Activated CD8-positive, alpha-beta memory T cell treated with anti-CD3 and anti-CD28 coated beads, Interleukin-2, amount 50 U/mL, for 48 hours (primary cell): Measurements from ENCODE around the gene ABCC6.
"Not testable (repeated sequence)": the region's sequence is repeated elsewhere in the genome, so short reads cannot be mapped to it uniquely, and the experiment has no call there.

Experiments used
- DNase-seq: peaks from one replicate; pipeline ENCODE4 v3.0.0-alpha.2; 2020

Gene ABCC6

DNA sequence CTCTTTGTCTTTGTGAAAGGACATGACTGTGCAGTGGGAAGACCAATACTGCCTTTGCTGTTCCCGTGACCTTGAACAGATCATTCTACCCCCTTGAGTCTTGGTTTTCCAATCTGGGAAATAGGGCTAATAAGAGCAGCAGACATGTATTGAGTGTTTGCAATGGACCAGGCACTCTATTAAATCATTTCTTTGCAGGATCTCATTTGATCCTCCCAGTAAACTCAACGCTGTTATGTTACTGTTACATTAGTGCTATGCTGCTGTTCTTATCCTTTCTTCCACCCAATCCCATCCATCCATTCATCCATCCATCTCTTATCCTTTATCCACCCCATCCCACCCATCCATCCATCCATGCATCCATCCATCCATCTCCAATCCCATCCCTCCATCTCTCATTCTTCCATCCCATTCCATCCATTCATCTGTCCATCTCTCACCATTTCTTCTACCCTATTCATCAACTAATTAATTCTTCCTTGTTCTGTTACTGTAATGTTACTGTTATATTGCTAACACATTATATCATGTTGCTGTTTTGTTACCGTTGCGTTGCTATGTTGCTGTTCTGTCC lies 65.1 kb downstream of the ABCC6 start:
- DNase-seq, result no peak

DNA sequence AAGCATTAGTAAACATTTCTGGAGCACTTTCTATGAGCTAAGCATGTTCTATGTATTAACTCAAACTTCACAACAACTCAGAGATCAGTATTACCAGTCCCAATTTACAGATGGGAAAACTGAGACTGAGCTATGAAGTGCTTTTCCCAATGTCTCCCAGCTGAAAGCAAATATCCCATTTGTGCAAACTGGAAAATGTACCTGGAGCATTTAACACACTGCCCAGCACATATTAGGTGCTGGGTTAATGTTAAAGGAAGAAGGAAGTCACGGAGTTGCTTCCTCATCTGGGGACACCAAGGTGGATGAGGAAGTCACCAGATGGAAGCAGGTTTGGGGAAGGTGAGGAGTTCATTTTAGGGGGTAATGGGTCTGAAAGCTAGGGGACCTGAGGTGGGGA lies 66.1 kb downstream of the ABCC6 start:
- no peak for DNase-seq

DNA sequence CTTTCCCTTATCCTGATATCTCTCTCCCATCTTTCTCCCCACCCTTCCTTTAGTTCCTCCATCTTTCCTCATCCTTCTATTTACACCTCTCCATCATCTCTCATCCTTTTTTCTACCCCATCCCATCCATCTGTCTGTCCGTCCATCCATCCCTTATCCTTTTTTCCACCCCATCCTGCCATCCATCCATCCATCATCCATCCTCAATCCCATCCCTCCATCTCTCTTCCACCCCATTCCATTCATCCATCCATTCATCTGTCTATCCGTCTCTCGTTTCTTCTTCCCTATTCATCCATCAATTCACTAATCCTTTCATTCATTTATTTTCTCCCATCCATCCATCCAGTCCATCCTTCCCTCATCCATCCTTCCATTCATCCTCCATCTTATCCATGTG lies 68.1 kb downstream of the ABCC6 start:
- no peak for DNase-seq

DNA sequence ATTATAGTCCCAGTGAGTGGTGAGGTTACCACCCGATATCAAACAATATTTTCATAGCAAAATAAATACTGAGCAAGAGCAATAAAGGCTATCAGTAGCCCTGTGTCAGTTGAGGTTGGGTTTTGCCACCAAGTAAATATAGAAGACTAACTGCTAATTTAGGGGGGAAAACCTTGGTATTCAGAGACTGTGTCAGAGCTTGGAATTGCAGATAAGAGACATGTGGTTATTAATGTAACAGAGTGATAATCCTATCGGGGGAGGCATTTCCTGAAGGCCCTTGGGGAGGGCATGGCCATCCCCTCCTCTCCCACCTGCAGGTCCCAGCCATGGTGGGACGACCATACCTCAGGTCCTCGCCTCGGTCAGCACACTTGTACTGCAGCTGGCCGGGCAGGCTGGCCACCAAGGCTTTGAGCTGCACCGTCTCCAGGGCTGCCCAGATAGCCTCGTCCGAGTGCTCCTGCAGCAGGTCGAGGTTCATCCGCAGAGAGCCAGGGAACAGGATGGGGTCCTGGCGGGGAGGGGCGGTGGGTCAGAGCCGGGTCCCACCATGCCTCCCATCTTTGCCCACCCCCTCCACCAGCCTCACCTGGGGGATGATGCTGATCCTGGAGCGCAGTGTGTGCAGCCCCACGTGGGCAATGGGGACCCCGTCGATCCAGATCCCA lies 68.9 kb downstream of the ABCC6 start:
- DNase-seq, result no peak

DNA sequence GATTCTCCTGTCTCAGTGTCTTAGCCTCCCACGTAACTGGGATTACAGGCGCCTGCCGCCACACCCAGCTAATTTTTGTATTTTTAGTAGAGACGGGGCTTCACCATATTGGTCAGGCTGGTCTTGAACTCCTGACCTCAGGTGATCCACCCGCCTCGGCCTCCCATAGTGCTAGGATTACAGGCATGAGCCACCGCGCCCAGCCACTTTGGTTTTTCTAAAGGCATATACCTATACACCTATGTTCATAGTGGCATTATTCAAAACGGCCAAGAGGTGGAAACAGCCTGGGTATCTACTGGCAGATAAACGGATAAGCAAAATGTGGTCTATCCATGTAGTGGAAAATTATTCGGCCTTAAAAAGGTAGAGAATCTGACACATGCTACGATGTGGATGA lies 70.3 kb downstream of the ABCC6 start:
- not testable (repeated sequence) for DNase-seq

DNA sequence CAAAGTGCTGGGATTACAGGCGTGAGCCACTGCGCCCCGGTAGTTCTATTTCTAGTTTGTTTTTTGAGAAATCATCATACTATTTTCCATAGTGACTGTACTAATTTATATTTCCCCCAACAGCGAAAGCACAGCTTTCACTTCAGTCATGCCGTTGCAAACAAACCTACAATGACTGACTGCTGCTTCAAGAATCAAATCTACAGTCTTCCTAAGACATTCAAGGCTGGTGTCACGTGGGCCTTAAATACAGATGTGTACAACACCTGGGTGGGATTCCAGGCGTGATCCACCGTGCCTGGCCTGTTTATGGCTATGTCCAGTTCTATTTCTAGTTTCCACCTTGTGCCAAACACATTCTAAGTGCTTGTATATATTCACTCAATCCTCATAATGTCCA lies 72.0 kb downstream of the ABCC6 start:
- no peak for DNase-seq

DNA sequence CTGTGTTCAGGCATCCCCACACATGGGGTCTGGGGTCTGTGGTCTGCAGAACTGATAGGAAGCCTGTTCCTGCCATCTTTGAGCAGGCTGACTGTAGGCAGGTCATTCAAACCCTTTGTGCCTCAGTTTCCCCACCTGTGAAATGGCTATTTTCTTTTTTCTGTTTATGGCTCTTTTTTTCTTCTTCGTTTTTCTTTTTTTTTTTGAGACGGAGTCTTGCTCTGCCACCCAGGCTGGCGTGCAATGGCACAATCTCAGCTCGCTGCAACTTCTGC lies 72.5 kb downstream of the ABCC6 start:
- DNase-seq, result no peak

DNA sequence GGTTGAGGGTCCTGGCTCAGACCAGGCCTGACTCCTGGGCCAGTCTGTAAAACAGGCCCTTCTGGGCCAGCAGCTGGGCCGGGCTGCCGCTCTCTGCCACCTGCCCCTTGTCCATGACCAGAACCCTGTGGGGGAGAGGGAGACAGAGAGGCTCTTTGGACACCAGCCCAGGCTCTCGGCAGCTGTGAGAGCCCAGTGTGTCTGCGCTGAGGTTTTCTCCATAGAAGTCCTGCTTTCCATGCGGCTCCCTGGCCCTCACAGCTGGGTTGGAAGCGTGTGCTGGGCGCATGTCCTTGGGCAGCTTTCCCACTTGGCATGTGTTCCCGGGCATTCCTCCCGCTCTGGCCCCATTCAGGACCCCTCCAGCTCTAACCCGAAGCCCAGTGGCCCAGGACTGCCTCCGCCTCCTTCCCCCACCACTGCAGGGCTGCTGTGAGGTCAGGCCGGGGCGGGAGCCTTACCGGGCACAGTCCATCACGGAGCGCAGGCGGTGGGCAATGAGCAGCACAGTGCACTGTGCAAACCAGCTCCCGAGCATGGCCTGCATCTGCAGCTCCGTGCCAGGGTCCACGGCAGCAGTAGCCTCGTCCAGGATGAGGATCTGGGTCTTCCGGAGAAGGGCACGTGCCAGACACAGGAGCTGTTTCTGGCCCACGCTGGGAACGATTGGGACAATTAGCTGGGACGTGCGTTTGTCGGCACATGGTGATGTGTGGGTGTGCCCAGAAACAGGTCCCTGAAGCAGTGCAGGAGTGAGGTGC lies 73.0 kb downstream of the ABCC6 start:
- no peak for DNase-seq

DNA sequence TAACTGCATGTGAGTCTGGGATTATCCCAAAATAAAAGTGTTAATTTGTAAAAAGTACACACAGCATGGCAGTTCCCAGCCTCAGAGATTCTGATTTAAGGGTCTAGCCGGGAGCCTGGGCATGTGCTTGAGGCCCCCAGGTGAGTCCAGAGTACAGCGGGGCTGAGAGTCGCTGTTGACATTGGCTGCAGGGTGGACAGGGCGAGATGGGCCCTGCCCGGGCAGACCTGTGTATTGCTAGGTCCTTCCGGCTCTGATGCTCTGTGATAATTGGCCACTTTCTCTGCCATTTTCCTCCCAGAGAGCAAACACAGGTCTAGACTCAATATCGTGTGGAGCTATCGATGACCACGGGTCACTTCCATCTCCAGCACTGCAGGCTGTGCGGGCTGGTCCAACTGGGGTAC lies 73.6 kb downstream of the ABCC6 start:
- no peak for DNase-seq

DNA sequence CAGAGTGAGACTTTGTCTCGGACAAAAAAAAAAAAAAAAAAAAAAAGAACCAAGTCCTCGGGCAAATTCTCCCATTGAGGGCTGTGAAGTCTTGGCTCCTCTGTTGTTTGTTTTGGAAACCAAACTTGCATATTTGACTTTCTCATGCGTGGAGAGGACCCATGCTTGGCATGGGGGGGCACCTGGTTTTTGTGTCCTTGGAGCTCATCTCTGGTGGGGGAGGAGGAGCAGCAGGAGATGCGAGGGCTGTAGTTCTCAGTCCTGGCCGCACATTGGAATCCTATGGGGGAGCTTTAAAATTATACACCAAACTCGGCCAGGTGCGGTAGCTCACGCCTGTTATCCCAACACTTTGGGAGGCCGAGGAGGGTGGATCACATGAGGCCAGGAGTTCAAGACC lies 74.5 kb downstream of the ABCC6 start:
- DNase-seq, result no peak

DNA sequence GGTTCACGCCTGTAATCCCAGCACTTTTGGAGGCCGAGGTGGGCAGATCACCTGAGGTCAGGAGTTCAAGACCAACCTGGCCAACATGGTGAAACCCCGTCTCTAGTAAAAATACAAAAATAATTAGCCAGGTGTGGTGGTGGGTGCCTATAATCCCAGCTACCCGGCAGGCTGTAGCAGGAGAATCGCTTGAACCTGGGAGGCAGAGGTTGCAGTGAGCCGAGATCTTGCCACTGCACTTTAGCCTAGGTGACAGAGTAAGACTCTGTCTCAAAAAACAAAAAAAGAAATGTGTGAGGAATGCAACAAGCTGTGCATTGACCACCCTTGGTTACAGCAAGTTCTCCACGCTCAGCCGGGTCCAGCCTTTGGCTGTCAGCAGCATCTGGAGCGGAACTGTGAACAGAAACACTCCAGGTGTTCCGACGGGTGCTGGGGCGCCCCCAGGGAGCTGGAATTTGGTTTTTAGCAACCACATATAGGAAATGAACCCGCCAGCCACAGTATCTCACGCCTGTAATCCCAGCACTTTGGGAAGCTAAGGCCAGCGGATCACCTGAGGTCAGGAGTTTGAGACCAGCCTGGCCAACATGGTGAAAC lies 75.2 kb downstream of the ABCC6 start:
- DNase-seq, result not testable (repeated sequence)

DNA sequence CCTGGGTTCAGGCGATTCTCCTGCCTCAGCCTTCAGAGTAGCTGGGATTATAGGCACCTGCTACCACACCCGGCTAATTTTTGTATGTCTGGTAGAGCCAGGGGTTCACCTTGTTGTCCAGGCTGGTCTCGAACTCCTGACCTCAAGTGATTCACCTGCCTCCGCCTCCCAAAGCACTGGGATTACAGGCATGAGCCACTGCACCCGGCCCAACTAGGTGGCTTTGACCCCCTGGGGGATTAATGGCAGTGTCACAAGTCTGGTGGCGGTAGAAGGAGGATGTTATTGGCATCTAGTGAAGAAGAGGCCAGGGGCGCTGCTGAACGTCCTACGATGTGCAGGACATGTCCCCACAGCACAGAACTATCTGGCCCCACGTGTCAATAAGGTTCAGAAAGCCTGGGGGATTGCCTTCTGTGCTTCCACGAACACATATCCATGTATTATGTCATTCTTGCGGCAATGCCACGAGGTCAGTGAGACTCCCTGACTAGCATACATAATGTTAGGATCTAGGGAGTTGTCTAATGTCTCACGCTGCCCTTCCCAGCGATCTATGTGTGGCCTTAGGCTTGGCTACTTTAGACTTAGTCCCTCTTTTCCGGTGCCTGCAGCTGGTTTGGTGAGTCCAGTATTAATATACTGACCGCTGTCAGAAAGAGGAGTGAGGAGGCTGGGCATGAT lies 75.8 kb downstream of the ABCC6 start:
- no peak for DNase-seq

DNA sequence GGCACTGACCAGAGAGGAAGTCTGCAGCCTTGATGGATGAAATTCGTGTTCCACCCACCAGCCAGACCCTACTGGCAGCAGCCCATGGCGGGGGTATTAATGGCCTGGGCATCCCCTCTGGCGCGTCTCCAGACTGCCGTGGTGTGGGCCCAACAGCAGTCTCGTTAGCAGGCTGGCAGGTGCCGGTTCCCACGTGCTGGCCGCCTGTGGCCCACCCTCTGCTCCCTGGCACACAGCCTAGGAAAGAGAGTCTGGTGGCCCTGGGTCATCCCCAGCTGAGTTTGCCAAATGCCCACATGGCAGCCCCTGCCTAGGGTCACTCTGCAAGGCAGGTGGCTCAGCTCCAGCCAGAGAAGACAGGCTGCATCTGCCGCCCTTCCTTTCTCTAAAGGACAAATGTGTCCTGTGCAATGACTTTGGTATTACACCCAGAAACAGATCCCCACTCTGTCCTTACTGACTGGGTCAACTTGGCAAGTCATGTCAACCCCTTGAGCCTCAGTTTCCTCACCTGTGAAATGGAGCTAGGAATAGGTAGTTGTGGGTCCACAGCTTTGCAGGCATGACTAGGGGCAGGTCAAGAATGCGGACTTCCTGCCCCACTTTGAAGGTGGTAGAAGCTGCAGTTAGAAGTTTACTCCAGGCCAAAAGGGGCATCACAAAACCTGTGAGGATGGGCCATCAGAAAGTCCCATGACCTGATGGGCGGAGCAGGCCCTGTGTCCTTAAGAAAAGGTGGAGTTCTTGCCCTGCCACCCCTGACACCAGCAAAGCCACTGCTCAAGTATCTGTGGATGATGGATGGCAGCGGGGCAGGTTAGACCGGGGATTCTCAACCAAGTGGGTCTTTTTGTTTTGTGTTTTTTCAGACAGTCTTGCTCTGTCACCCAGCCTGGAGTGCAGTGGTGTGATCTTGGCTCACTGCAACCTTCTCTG lies 76.6 kb downstream of the ABCC6 start:
- no peak for DNase-seq

DNA sequence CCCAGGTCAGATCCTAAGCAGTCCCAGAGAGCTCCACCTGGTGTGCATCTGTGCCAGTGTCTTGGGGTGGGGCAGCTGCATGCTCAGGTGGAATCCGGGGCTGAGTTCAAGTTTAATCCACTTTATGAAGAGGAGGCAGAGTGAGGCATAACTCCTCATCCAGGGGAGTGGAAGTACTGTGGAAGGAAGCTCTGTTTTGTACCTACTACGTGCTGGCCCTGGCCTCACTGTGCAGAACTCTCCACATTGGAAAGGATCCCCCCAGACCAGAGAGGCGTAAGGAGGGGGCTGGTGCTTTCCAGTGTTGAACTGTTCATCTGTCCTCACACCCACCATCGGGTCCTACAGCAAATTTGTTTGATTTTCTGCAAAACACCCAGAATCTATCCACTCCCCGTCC lies 78.0 kb downstream of the ABCC6 start:
- no peak for DNase-seq

DNA sequence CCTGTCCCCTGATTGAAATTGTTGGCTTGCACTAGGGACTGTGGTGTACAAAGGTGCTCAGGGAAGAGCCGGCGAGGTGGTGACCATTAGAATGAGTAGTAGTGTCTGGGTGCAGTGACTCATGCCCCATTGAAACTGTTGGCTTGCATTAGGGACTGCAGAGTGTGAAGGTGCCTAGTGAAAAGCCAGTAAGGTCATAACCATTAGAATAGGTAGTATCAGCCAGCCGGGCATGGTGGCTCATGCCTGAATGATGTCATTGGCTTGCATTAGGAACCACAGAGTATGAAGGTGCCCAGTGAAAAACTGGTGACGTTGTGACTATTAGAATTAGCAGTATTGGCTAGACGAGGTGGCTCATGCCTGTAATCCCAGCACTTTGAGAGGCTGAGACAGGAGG lies 78.9 kb downstream of the ABCC6 start:
- no peak for DNase-seq

DNA sequence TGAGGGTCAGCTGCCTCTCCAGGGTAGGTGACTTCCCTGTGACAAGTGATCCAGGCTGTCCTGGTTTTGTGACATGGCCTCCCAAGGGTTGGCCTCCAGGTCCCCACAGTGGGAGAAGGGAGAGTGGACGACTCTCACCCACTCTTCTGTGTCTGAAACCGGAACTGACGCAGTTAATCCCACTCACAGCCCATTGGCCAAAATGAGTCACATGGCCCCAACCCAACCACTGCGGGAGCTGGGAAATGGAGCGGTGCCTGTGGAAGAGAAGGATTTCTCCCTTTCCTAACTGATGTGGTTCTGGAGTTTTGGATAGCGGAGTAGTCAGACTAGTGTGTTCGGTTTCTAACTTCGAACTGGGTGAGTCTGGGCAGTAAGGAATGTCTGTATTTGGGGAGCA lies 79.4 kb downstream of the ABCC6 start:
- no peak for DNase-seq

DNA sequence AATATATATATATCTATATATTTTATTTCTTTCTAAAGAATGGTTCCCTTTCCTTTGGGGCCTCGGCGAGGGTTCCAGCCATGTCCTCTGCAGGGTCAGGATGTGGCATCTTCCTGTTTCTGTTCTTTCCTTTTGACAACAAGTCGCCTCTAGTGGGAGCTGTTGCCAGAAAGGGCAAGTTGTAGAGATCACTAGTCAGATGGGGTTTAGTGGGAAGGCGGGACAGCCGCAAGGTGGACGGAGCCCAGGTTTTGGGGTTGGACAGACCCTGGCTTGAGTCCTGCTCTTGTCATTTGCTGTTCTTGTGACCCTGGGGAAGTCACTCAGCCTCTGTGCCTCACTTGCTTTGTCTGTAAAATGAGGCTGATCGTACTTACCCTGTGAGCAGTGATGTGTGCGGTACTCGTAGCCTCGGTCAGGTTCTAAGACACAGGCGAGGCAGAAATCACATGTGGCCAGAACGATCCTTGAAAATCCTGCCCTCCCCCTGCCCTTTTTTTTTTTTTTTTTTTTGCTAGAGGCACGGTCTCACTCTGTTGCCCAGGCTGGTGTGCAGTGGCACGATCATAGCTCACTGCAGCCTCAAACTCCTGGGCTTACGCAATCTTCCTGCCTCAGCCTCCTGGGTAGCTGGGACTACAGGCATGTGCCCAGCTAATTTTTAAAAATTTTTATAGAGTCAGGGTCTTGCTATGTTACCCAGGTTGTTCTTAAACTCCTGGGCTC lies 80.1 kb downstream of the ABCC6 start:
- no peak for DNase-seq

DNA sequence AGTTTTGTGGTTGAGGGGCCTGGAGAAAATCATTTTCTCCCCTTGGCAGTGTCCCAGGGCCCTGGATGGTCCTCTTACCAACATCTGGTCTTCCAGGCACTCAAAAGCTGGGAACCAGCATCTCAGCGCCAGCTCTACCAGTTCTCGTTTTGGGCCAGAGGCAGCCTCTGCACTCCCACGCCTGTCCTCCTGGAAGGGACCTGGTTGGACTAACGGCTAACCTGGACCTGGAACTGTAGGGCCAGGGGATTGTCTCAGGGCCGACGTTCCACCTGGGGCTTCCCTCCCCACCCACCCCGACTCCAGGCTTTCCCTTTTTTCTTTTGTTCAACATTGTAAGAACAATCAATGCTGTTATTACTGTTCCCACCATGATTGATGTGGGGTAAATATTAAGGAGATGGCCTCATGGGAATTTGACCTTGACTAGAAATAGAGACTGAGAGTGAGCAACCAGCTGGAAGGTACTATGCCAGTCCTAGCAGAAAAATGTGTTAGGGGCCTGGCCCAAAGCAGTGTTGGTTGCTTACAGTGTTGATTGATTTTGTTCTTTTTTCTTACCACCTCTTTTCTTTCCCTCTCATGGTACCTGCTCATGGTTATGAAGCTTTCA lies 81.4 kb downstream of the ABCC6 start:
- DNase-seq, result no peak

DNA sequence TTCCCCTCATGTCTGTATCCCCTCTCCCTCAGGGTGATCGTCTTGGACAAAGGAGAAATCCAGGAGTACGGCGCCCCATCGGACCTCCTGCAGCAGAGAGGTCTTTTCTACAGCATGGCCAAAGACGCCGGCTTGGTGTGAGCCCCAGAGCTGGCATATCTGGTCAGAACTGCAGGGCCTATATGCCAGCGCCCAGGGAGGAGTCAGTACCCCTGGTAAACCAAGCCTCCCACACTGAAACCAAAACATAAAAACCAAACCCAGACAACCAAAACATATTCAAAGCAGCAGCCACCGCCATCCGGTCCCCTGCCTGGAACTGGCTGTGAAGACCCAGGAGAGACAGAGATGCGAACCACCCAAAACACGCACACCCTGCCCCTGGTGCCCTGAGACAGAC lies 82.2 kb downstream of the ABCC6 start:
- DNase-seq, result no peak

DNA sequence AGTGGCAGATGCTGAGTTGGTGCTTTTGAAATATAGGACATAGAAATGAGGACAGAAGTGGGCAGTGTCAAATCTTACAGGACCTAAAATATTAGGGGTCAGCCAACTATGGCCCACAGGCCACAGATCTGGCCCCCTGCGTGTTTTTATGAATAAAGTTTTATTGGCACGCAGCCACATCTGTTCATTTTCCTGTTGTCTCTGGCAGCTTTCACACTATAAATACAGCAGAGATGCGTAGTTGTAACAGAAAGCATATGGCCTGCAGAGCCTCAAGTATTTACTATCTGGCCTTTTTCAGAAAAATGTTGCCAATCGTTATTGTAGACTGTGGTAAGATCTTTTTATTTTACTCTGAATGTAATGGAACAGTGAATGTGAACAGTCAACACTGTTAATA lies 82.8 kb downstream of the ABCC6 start:
- DNase-seq, result no peak

DNA sequence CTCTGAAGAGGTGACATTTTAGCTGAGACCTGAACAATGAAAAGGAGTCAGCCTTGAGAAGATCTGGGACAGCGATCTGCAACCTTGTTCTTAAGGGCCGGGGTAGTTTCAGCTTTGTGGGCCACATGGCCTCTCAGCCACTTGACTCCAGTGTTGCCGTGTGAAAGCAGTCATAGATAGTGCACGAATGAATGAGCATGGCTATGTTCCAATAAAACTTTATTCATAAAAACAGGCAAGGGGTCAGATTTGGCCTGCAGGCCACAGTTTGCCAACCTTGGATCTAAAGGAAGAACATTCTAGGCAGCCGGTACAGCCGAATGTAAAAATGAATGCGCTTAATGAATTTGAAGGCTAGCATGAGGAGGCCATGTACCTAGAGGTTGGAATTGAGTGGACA lies 83.5 kb downstream of the ABCC6 start:
- no peak for DNase-seq
